NAMALWA (cell line): ENCODE measurements around the gene EEF1A2.
"Not testable (repeated sequence)": the region's sequence is repeated elsewhere in the genome, so short reads cannot be mapped to it uniquely, and the experiment has no call there.

Experiments used
- DNase-seq: peaks from one replicate; pipeline ENCODE4 v3.0.0-alpha.2; 2015; ENCODE audit warnings: low spot score

Gene EEF1A2

DNA sequence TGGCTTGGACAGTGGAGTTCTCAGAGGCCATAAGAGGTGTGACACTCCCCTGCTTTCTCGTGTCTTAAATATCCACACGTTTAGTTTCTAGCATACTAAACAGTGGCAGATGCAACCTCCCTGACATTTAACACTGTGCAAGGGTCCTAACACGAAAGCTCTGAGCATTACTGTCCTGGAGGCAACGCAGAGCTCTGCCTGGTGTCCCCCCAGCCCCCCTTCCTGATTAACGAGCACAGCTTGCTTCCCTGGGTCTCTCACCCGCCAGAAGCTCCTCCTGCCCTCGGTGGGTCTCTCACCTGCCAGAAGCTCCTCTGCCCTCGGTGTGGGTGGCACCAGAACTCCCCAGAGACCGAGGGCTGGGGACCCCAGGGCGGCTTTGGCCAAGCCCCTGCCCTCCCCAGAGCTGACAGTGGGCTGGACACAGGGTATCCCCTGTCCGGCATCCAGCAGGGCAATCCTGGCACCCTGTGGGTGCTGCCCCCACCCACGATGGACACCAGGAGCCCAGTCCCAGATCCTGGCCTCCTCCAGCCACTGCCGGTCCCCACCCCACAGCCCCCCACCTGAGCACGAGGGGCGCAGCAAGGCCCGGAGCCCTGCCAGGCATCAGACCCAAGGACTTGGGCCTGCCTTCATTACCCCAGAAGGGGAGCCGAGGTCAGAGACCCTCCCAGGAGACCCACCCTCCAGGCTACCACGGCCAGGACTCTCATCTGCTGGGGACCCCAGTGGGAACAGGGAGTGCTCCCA lies 14.1 kb downstream of the EEF1A2 start:
- DNase-seq = no peak

DNA sequence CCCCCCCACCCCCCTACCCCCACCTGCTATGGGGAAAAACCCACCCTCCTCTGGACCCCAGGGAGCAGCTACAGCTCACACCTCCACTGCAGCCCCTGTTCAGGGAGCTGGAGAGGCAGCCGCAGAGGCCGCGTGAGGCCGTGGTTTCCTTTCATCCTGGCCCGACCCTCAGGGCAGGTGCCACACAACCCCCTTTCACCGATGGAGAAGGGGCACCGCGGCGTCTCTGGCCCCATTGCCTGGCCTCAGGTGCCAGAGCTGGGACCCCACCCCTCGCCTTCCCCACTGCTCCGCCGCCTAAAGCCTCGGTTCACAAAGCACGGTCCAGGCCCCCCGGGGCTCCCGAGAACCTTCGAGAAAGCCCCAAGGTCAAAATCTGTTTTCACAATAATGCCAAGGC lies 14.6 kb downstream of the EEF1A2 start:
- no peak for DNase-seq

- DNase-seq = no peak
These were observed 15.0 kb downstream of the EEF1A2 start for GRCh38 chr20:63483834-63484233.

- no peak for DNase-seq
These were observed 16.8 kb downstream of the EEF1A2 start for GRCh38 chr20:63482021-63482587.

GRCh38 chr20:63481503-63481902 lies 17.4 kb downstream of the EEF1A2 start:
- no peak for DNase-seq

GRCh38 chr20:63479695-63480419 lies 19.0 kb downstream of the EEF1A2 start:
- not testable (repeated sequence) for DNase-seq

DNA sequence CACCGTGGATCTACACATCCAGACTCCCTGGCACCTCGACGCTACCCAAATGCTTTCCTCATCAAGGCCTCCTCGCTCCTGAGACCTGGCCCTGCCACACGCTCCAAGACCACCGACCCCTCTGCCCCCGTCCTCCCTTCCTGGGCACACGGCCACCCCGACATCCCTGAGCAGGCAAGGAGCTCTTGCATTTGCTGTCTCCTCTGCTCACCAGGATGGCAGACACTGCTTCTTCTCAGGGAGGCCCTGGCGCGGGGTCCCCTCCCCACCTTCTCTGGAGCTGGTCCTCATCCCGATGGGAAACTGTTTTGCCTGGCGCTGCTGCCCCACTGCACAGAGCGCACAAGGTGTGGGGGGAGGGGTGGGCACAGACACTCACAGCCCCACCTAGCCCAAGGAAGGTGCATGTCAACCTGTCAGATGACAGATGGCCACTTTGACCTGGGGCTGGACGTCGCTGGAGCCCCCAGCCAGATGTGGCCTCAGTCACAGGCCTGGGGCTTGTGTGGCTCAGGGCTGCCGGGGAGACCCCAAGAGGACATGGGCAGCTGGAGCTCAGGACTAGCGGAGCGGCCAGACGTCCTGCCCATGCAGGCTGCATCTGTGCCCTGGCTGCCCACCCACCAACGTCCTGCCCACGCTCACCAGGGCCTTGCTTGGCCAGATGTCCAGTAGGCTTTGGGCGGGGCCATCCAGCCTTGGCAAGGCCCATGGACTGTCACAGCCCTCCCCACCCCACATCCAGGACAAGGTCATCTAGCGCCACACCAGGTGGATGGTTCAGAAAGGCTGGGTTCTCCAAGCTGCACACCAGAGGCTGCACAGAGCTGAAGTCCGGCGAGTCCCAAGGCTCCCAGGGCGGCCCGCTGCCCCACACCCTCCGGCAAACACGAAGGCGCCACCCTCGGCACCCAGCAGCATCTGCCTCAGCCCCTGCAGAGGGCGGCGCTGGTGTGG lies 20.3 kb downstream of the EEF1A2 start:
- DNase-seq = no peak

- no peak for DNase-seq
These were observed 20.9 kb downstream of the EEF1A2 start for GRCh38 chr20:63477944-63478343.

GRCh38 chr20:63477061-63477616 lies 21.7 kb downstream of the EEF1A2 start:
- peak; percentile 38 for DNase-seq

DNA sequence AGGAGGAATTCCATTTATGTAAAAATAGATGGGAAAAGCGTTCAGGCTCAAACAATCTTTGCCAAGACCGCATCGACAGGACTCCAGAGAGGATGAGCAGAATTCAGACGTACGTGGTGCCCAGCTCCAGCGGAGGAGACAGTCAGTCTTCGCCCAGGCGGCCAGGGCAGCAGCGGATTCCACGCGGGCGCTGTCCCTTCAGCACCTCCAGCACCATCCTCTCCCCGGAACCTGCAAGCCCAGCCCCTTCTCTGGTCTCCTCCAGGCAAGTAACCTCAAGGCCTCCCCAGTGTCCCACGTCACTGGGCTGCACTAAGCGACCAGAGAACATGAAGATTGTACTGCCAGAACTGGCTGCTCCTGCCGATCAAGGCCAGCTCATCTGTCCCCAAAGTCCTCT lies 23.7 kb downstream of the EEF1A2 start:
- DNase-seq = no peak

DNA sequence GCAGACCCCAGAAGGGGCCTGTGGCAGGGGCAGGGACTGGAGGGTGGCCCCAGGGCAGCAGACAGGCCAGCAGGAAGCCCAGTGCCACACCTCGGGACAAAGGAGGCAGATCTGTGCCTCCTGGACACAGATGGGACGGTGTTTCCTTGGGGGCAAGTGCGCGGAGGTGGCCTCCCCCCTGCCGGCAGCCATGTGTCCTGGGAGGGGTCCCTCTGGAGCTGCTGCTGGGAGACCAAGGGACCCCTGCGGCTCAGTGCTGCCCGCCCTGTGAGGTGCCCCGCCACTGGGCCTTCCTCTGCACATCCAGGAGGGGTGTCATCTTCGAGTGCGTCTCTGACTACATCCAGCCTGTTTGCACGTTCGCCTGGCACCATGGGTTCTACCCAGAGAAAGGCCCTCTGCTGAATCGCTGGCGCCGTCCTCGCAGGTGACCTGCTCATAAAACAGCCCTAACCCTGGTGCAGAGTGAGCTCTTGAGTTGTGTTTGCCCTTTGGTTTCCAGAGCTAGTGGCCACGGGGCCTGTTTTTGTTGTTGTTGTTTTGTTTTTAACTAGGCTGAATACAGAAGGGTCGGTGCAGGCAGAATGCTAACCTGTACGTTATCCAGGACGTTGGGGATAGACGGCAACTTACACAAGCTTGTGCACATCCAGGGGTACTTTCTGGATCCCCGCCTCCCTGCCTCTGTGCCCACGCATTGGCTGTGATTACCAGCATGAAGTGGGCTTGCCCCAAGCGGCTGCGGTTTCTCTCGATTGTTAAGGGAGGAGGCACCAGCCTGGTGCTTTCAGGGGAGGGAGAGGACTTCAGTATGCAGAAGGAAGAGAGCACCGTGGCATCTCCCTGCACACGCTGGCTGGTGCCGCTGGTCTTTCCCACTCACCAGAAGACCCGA lies 25.1 kb downstream of the EEF1A2 start:
- DNase-seq = no peak

GRCh38 chr20:63472862-63473390 lies 26.0 kb downstream of the EEF1A2 start:
- no peak for DNase-seq

DNA sequence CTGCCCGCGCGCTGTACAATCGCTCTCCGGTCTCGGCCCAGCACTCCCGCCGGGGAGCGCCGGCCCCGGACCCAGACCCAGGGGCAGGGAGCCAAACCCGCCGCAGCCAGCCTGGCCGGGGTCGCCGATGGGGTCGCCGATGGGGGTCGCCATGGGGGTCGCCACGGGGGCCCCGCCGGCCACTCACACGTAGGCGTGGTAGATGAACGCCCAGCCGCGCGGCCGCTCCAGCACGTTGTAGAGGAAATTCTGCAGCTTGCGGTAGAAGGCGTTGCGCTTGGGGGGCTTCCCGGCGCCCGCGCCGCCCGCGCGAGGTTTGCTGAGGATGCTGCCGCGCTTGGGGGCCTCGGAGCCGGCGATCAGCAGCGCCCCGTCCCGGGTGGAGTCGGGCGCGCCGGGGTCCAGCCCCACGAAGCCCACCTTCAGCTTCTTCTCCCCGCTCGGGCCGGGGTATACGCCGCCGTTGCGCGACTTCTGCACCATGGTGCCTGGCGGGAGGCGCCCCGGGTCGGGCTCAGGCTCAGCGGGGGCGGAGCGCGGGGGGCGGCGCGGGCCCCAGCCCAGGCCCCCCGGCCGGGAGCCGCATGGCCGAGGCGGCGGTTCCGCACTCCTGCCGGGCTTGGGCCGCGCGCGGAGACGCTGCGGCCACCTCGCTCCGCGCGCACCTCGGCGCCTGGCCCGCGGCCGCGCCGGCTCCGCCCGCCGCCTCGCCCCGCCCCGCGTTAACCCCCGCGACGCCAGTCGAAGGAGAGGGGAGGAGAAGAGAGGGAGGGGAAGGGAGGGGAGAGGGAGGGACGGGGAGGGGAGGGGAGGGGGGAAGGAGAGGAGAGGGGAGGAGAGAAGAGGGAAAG lies 26.7 kb downstream of the EEF1A2 start, which contains the start of gene KCNQ2:
TSS of gene KCNQ2 (minus strand) at position 675 of the 851 bp plus-strand sequence. CDS start at position 483, 192 bp downstream.
- DNase-seq = no peak

GRCh38 chr20:63471717-63471980 lies 27.2 kb downstream of the EEF1A2 start:
- no peak for DNase-seq

DNA sequence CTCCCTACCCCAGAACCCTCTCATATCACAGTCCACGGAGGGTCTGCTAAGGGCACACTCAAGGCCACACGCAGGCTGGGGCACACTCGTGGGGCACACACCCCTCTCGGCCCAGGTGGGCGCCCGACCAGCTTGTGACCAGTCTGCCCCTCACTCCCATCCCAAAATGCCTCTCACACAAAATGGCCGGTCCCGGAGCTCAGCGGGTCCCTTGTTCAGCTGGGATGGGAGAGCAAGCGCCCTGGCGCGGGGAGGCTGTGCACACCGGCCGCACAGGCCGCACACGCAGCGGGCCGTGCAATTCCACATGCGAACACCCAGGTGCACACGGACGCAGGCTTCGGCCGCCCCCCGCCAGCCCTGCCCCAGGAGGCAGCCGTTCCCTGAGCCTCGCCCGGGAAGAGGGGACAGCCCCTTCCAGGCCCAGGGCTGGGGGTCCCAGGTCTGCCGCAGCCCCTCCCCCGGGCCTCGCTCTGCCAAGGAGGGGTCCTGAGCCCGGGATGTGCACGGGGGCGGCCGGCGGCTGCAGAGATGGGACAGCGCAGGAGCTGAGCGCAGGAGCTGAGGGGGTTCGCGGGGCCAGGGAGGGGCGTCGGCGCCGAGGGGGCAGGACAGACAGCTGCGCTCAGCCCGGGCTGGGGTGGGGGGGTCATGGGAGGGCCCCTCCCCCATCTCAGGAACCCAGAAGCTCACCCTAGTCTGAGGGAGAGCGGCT lies 27.7 kb downstream of the EEF1A2 start:
- no peak for DNase-seq

DNA sequence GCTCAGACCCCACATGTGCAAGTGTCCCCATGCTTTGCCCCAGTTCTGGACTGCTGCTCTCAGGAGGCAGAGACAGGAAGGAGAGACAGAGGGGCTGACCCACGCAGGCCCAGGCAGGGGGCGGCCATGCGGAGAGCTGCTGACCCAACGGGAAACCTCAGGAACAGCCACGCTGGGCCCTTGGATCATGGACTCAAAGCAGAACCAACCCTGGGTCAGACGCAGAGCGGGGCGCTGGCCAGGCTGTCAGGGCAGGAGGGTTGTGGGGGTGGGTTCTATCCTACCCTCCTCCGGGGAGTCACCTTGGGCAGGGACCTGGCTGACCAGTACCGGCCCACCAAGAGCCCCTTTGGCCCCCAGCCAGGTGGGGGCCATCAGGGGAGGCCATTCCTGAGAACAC lies 28.5 kb downstream of the EEF1A2 start:
- DNase-seq = no peak

GRCh38 chr20:63469713-63470101 lies 29.2 kb downstream of the EEF1A2 start:
- DNase-seq = no peak

GRCh38 chr20:63469019-63469712 lies 29.7 kb downstream of the EEF1A2 start:
- DNase-seq = no peak
